ENCODE results near the gene MAD1L1. TPM values are rescaled to one million over a fixed set of nuclear protein-coding genes. Genes with fewer than 3 reads are reported as not detected.

Gene MAD1L1
- total RNA-seq, 1 experiment from 2014 or later, result 43.8 TPM

- TF ChIP-seq TP53 (CRISPR knock-in tag; IDR thresholded peaks at IDR 0.05), result no peak
- no peak for TF ChIP-seq ATF2 (CRISPR knock-in tag; IDR thresholded peaks at IDR 0.05; ENCODE audit: borderline replicate concordance, low read depth)
- no peak for TF ChIP-seq NFATC4 (CRISPR knock-in tag; IDR thresholded peaks at IDR 0.05)
- TF ChIP-seq E2F5 (CRISPR knock-in tag; IDR thresholded peaks at IDR 0.05), result no peak
- no peak for TF ChIP-seq SMAD4 (CRISPR knock-in tag; IDR thresholded peaks at IDR 0.05)
- TF ChIP-seq ZNF423 (CRISPR knock-in tag; IDR thresholded peaks at IDR 0.05), result no peak
- no peak for TF ChIP-seq IRF2 (CRISPR knock-in tag; IDR thresholded peaks at IDR 0.05; ENCODE audit: borderline replicate concordance, low read depth)
- TF ChIP-seq ZNF416 (CRISPR knock-in tag; IDR thresholded peaks at IDR 0.05), result no peak
- TF ChIP-seq USF1 (CRISPR knock-in tag; IDR thresholded peaks at IDR 0.05), result no peak
- no peak for TF ChIP-seq HMGXB4 (CRISPR knock-in tag; IDR thresholded peaks at IDR 0.05)
- TF ChIP-seq ARID4B (CRISPR knock-in tag; IDR thresholded peaks at IDR 0.05; ENCODE audit: borderline replicate concordance), result no peak
- TF ChIP-seq FOXP1 (CRISPR knock-in tag; IDR thresholded peaks at IDR 0.05; ENCODE audit: borderline replicate concordance), result no peak
- no peak for TF ChIP-seq NR1H2 (CRISPR knock-in tag; IDR thresholded peaks at IDR 0.05)
- no peak for TF ChIP-seq SMAD3 (CRISPR knock-in tag; IDR thresholded peaks at IDR 0.05; ENCODE audit: borderline replicate concordance)
- Mint-ChIP-seq H3K27ac (no peak overlapping the region), H3K4me1 (no peaks in the 10 kb centered on the region), H3K36me3 (peaks cover 63% of the 10 kb centered on the region), H3K9me3 (no peaks in the 10 kb centered on the region), H3K4me3 (no peak overlapping the region), H3K27me3 (ENCODE audit: low read depth) (no peaks in the 10 kb centered on the region)
- ATAC-seq (no peak), DNase-seq (ENCODE audit: low spot score) (no peak)
- ChIA-PET POLR2A (no interaction called here), CTCF (no interaction called here)
Measured at GRCh38 chr7:2219606-2220005, 13.1 kb downstream of the MAD1L1 start.

- no peak overlapping the region for H3K4me3 Mint-ChIP-seq
- H3K27ac Mint-ChIP-seq, result no peak overlapping the region
- CTCF ChIA-PET, result interaction anchor here (0.5 kb wide), 1 partner anchor 555 kb away, joined by 3 read pairs; no protein-coding TSS in a partner anchor
- DNase-seq (ENCODE audit: low spot score), result no peak
- POLR2A ChIA-PET, result no interaction called here
- no peaks in the 10 kb centered on the region for H3K27me3 Mint-ChIP-seq (ENCODE audit: low read depth)
- ATAC-seq, result no peak
- H3K36me3 Mint-ChIP-seq, result peaks cover 65% of the 10 kb centered on the region
- no peaks in the 10 kb centered on the region for H3K9me3 Mint-ChIP-seq
- no peaks in the 10 kb centered on the region for H3K4me1 Mint-ChIP-seq
- TF ChIP-seq ZNF263 (CRISPR knock-in tag; IDR thresholded peaks at IDR 0.05; ENCODE audit: low read depth) (no peak), FOXP4 (CRISPR knock-in tag; IDR thresholded peaks at IDR 0.05) (no peak), E2F5 (CRISPR knock-in tag; IDR thresholded peaks at IDR 0.05) (no peak), MYBL2 (CRISPR knock-in tag; IDR thresholded peaks at IDR 0.05) (no peak), EMX1 (CRISPR knock-in tag; IDR thresholded peaks at IDR 0.05) (no peak), PRRX2 (CRISPR knock-in tag; IDR thresholded peaks at IDR 0.05) (no peak), CREB1 (CRISPR knock-in tag; IDR thresholded peaks at IDR 0.05) (no peak), HMGXB4 (CRISPR knock-in tag; IDR thresholded peaks at IDR 0.05) (no peak)
Measured at GRCh38 chr7:2219136-2219535, 13.6 kb downstream of the MAD1L1 start.
